SIG-M5 treated with dmso at 0.1 percent for 504 hours (cell line): ENCODE measurements around the gene MKX.
A peak's percentile ranks its signal among the peaks of the same experiment; 100 is the strongest.

Experiments
- DNase-seq: peaks from one replicate; lab custom pipeline; 2025; ENCODE audit not compliant: unreplicated experiment; lab: John Stamatoyannopoulos, UW

MKX gene

DNA sequence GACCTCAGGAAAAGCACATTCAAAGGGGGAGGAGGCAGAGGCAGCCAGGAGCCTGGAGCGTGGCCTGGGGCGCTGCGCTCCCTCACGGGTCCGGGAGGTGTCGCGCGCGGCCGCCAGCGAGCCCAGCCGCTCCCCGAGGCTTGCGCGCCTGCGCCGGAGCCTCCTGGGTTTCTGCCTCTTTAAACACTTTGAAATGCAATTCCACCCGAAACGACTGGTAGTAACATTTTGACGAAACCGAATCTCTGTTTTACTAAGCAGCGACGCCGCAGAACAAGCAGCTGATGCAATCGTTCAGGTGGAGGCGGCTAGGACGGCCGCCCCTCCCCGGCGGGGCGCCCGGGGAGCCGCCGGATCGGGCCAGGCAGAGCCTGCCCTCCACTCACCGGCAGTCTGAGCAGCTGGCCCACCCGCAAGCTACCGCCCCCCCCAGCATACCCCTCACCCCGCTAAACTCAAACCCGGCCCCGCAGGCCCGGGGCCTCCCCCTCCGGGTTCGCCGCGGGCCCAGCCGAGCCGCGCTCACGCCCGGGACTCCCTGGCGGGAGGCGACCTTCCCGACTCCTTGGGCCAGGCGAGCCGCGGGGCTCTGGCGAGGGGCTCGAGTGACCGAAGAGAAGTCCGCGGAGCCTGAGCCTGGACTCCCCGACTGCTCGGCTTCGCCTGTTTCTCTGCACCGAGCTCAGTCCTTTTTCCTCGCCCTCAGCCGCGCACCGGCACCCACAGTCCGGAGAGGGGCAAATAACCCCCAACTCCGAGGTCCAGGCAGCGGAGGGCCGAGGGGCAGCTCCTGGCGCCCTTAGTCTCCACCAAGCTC lies 3.2 kb downstream of the MKX start:
- DNase-seq, result peak; percentile 42

DNA sequence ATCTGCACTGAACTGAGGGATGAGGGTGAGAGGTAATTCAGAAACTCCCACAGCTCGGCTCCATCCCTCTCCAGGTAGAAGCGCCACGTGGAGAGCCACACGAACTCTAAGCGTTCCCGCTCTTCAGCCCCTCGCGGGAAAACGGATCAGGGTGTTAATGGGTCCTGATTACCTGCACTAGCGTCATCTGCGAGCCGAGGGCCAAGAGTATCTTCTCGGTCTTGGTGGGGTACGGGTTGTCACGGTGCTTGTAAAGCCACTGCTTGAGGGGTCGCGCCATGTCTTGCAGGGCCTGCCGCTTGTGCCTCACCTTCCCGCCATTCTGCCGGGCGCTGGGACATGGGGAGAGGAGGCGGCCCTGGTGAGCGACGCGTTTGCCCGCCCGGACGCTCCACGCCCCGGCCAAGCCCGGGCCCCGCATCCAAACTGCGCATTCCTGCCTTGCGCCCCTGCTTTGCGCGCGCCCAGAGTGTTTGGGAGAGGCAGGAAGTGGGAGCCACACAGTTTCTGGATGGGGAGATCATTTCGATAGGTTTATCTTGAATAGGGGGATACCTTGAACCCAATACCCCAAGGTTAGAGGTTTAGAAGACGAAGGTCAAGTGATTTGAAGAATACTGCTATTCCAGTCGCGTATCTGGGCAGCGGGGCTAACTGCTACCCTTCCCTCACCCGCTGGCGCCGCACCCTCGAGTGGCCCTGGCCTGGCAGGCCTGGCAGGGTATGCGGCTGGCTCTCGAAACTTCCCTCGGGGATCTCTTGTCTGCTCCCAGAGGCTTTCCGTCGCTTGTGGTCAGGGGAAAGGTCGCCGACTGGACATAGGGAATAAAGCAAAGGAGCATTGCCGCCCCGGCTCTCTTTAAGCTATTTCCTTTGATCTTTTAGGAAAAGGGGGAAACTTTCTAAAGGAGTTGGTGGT lies 4.2 kb downstream of the MKX start:
- no peak for DNase-seq

DNA sequence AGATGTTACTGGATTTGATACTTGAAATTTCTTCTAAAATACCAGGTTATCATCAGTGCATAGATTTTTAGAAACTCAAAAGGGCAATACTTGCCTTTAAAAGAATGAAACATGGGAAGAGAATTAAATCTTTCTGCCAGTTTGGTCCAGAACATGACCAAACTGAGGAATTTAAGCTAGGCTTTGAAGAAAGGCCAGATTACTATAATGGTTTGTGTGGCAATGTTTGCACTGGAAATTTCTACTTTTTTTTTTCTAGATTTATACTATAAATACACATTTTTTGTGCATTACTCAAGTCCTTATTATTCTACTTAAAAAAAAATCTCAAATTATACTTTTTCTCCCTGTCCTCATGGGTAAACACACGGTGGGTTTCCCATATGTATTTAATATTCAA lies 9.2 kb downstream of the MKX start:
- no peak for DNase-seq

DNA sequence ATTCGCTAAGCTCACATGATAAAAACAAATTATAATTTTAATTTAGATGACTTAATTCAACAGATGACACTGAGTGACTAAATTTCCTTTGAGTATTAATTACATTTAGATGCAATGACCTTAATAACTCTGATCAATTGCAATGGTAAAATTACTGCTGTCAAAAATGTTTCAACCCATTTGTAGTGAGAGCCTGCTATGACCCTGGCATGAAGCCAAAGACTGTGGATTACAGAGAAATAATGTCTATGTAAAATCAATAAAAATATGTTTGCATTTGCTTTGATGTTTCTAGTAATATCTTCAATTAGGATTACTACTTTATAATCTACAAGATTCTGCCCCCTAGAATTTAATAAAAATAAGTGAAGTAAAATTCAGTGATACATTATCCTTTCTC lies 15.6 kb downstream of the MKX start:
- DNase-seq, result no peak

DNA sequence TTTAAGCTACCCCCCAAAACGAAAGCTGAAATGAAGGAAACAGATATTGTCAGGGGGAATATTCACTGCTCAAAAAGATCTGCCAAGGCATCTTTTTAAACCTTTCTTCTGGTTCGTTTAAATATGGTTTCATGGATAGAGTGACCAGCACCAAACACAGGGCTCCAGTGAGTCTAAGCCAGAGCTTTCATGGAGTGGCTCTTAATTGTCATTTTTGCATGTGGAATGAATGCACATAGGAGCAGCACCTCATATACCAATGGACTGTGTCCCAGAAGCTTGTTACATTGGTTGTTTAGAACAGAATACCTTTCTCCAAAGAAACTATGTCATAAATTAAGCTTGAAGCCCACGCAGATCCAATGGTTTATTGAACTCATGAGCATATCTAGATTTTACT lies 17.3 kb downstream of the MKX start:
- no peak for DNase-seq

DNA sequence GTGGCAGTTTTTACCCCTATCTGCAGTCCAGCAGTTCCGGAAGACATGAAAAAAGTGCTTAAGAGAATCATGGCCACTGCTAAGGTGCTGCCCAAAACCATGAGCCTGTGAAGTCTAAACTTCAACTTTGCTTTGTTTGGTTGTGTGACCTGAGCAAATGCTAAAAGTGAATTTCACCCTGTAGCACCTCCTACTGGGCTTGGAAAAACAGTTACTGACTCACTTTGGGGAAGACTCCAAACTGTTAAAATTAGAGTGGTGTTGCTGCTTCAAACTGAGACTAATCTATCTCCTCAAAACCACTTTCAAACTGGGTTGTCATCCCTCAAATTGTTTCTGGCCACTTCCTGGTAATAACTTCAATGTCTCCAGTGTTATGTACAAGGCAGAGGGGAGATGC lies 21.3 kb downstream of the MKX start:
- no peak for DNase-seq

DNA sequence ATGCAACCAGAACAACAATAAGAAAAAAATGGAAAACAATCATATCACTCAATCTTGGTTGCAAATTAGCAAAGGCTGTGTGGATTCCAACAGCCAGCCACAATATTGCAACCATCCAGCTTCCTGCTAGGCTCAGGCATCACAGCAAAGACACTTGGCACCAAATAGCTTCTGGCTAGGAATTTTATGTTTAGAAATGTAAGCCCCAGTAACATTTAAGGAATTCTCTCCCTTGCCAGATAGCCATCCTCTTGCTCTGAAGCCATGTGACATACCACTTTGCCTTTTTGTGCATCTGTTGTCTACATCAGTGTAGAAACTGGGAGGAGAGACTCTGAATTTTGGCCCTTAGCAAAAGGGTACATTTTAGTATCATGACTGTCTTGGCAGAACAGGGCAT lies 22.2 kb downstream of the MKX start:
- DNase-seq, result no peak

DNA sequence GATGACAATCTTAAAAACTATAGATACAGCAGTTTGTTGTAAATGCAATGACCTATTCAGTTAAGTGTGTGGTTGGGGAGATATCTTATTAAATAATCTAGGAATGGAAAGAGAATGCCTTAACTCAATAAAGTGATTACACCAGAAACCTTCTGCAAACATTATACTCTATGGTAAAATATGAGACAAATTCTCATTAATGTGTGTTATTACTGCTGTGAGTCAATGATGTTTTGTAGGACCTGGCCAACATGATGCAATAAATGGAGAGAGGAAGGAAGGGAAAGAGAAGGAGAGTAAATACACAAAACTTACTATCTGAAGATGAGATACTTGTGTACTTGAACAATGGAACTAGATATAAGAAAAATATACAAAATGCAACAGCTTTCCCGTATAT lies 25.1 kb downstream of the MKX start:
- no peak for DNase-seq

DNA sequence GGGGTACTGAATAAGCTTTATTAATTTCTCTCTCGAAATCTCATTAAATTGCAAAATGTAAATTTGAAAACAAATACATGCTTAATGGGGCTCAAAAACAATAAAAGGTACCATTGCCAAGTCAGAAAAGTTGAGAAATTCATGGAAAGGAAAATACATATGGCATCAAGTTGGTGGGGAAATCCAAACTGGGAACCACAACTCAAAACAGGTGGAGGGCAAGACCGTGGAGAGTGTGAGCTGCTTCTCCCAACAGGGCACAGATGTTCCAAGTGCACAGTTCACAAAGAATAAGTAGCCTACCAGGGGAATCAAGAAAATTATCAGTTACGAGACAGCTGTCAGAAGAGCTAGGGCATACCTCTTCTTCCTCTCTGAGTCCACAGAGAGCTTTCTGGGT lies 26.6 kb downstream of the MKX start:
- no peak for DNase-seq

DNA sequence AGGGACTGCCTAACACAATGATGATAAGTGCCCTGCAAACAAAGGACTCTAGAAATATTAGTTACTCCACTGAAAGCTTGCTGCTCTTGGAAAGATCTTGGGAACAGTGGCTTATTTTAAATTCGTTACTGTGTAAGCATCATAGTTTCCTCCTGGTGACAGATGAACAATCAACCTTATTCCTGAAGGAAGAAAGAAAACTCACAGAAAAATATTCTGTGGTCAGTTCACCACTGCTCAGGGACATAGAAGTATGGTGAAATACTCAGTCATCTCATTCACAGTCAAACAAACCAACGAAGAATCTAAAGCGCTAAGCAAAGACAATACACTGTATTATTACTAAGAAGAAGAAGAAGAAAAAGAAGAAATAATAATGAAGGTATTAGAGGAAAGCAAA lies 27.8 kb downstream of the MKX start:
- no peak for DNase-seq

DNA sequence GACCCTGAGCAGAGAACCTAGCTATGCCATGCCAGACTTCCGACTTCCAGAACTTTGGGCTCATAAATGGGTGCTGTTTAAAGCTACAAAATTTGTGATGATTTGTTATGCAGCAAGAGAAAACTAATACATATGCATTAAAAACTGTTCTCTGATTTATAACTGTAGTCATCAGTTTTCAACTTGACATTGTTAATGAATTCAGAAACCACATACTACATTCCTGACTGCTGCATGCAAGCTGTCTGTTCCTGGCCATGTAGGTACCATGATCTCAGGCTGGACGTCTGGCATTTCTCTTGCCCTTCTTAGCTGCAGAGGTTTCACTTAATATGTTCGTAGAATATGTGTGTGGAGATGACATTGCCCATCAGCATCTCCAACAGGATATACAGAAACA lies 28.4 kb downstream of the MKX start:
- DNase-seq, result no peak

DNA sequence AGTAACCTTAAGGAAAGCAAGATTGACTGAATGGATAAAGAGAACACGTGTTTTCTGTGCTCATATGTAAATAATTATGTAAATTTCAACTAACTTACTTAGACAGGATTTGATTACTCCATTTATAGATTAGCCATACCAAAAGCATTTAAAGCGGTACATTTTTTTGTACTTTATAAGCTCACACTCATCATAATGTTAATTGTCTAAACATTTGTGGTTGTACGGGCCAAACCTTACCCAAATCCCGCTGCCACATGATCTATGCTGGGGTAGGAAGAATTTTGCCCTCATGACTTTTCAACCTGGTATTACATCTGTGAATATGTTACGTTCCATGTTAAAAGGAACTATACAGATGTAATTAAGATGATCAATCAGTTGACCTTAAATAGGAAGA lies 29.1 kb downstream of the MKX start:
- no peak for DNase-seq

DNA sequence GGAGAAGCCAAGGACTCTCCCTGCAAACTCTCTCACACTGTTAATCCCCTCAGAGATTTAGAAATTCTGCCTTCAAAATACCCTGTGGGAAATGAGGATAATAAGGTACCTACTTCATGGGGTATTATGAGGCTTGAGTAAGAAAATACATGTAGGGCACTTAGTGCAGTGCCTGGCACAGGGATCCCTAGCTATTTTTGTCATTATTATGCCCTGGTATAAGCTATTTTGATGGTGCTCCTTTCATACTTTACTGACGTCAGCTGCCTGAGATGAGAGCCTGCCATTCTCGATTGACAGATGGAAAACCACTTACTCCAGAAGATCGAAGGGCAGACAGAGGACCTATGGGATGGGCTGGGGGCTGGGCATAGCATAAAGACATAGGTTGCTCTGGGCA lies 30.1 kb downstream of the MKX start:
- no peak for DNase-seq

DNA sequence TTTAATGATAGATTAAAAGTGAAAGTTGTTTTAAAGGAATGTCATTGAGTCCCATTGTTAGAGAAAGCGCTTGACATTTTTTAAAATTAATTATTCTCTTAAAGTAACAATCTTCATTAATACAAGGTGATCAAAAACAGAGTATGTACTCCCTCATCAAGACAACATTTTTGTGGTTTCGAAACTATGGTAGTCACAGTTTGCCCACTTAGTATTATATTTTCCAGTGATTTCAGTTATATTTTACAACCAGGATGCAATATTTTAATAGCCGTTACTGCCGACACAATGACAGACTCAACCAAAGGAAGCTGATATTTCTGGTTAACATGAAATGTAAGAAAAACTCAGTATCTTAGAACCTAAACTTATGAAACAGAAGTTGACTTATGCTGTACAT lies 31.3 kb downstream of the MKX start:
- no peak for DNase-seq

DNA sequence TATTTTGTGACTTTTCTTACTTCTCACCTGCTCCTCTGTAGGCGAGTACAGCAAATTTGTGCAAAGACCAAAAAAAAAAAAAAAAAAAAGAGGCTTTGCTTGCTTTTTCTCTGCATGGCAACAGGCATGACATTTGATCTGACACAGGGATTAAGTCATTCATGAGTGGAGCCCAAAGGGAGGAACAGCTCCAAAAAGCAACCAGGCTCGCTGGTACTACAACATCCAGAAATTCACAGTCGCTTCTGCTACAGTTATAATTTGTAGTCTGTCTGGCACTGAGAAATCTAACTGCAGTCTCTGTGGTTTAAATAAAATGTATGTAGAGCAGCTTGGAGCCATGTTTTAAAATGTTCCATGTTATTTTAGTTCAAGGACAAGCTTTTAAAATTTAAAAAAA lies 31.7 kb downstream of the MKX start:
- DNase-seq, result no peak

DNA sequence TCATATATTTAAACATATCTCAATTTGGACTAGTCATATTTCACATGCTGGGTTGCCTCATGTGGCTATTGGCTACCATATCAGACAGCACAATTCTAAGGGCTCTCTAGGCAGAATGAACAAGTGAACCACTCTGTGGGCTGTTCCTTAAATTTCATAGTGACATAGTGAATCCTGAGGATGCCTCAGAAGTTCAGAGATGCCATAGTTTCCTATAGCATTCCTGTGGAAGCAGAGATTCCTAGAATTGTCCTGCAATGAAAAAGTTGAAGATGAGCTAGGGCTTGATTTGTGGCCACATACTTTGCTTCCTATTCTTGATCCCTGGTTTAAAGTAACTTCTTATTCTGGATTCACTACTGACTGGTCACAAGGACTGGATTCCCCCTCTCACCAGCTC lies 35.6 kb downstream of the MKX start:
- no peak for DNase-seq

DNA sequence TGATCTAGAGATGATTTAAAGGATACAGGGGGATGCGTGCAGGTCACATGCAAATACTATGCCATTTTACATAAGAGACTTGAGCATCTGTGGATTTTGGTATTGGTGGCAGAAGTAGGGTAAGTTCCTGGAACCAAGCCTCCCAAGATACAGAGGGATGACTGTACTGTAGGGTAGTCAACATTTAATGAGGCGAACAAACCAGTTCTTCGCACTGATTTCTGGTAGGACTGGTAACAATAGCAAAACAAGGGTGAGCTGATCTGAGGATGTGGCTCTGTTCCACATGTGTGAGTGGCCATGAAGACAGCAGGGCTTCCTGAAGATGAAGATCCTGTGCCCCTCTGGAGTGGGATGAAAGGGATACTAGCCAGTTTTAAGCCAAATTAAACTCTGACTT lies 36.3 kb downstream of the MKX start:
- no peak for DNase-seq

DNA sequence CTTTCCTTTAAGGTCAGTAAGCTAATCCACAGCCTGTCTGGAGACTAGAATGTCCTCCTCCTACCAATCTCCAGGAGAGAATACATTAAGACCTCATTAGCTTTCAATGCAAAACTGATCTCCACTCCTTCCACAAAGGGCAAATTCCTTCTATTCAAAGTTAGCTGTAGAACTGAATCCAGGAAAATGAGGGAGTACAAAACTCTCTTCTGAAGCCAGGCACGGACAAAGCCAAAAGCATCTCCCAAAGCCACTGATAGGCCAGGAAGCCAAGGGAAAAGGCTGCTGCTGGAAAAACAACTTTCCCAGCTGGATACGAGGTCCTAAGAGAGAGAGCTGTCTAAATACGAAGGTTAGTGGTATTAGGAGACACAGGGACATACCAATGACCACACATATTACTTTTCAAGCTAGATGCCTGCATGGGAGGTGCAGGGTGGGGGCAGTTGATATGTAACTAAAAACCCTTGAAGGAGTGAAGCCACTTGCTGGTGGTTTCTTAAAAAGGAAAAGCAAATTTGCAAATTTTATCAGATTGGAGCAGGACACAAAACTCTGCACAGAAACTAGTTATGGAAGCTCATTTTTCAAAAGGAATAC lies 43.6 kb downstream of the MKX start:
- no peak for DNase-seq

DNA sequence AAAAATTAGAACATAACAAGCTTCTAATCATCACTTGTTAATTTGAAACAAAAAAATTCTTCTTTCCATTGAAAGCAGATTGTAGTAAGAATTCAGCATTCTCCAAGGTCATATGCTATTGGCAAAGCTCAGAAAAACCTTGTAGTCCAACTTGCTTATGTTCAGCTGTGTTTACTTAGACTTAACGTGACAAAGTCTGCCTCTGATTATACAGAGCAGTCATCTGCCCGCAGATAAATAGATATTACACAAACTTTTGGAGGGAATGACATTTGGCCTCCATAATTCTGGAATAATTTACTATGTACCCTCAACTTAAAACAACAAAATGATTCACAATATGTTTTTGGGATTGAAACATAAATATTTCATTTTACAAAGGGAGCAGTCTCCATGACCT lies 45.8 kb downstream of the MKX start:
- no peak for DNase-seq

DNA sequence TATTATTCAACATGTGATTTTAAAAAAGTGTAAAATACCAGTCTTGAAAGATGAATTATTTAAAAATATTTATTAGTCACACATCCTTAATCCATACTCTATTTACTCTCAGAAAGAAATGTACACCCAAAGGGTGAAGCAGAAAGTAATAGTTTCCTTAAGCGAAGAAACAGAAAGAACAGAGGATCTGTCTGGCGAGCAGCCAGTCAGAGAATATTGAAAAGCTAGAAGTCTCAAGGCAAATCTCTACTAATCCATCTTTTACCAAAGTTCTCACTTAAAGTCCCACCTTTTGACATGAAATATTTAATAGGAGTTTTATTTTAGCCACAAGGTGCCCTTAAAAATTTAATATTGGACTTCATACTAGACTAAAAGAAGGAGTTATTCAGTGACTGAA lies 46.7 kb downstream of the MKX start:
- no peak for DNase-seq

DNA sequence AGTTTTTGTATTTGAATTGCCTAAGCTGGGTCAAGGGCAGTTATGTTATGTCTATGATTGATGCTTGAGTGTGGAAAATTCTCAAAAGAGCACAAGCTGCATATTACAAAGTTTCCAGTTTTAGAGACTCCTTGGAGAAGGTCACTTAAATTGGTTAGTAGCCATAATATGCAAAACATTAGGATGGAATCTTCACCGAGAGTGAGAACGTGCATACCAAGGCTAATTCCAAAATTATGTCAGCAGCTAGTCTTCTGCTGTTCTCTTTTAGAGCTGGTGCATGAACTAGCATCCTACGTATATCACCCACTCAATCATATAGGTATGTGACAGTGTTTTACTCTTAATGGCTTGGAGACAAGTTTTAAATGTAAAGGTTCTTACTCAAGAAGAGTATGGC lies 49.2 kb downstream of the MKX start:
- no peak for DNase-seq

DNA sequence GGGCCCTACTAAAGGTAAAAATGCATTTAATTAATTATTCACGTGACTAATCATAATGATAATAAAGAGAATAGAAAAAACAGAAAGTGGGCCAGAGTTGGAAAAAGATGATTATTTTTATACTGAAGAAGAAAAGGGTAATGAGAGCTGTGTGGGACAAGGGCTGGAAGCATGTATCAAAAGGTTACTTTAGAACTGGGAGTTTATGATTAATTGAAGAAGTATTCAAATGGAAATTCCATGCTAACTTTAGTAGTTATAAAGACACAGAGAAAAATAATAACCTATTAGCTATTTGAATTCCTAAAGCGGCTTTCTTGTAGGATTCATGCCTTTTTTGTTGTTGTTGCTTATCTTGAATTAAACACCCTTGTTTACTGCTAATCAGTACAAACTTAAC lies 49.9 kb downstream of the MKX start:
- no peak for DNase-seq
